Stimulated activated CD4-positive, alpha-beta T cell treated with anti-CD3 and anti-CD28 coated beads, Interleukin-15, amount 100 ng/mL, for 24 hours (primary cell): Measurements from ENCODE around the gene CFAP58.

Source experiments
- DNase-seq: peaks from one replicate; pipeline ENCODE4 v3.0.0-alpha.2; 2020

The CFAP58 gene

GRCh38 chr10:104376784-104377300 is 23.2 kb downstream of the CFAP58 start:
- no peak for DNase-seq

GRCh38 chr10:104380336-104380735 is 26.7 kb downstream of the CFAP58 start:
- DNase-seq, result no peak

DNA sequence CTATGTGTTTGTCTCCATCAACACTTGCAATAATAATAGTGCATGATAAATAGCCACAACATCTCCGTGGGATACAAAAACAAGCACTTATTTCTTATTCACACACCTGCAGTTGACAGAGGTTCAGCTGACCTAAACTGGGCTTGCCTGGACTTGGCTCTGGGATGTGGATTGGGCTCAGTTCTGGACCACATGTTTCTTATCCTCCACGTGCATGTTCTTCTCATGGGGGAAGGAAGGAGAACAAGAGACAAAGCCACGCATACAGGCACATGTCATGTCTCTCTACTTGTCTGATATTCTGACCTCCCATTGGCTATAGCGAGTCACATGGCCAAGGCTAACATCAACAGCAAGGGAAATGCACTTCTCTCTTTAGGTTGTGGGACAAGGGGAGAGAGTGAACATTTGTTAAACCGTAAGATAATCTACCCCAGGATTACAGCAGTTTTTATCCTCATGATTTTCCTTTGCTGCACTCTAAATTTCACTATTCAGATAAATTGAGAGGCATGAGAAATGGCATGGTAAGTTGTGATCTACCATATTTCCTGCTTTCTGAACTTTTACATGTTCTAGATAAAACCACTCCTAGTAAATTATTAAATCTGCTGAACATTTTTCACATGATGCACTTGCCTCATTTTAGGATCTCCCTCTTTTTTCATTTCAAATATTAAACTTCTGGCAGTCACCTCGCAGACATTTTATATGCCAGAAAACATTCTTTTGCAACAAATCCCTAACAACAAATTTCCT is 33.7 kb downstream of the CFAP58 start:
- no peak for DNase-seq

DNA sequence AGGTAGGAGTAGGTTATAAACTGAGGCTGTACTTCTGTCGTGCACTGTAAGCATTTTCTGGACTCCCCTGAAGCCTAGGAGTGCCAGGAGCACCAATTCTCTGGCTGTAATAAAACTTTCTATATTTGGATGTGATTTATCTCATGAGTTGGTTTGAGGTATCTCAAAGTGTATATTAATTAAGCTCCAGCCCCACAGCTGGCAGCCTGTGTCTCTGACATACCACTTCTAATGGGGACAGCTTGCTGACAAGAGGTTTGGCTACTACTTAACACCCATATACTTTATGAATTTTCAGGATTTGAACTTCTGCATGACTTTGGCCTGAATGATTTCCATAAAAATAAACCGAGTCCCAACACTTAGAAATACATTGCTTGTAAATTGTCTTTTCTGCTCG is 35.2 kb downstream of the CFAP58 start:
- DNase-seq, result no peak

DNA sequence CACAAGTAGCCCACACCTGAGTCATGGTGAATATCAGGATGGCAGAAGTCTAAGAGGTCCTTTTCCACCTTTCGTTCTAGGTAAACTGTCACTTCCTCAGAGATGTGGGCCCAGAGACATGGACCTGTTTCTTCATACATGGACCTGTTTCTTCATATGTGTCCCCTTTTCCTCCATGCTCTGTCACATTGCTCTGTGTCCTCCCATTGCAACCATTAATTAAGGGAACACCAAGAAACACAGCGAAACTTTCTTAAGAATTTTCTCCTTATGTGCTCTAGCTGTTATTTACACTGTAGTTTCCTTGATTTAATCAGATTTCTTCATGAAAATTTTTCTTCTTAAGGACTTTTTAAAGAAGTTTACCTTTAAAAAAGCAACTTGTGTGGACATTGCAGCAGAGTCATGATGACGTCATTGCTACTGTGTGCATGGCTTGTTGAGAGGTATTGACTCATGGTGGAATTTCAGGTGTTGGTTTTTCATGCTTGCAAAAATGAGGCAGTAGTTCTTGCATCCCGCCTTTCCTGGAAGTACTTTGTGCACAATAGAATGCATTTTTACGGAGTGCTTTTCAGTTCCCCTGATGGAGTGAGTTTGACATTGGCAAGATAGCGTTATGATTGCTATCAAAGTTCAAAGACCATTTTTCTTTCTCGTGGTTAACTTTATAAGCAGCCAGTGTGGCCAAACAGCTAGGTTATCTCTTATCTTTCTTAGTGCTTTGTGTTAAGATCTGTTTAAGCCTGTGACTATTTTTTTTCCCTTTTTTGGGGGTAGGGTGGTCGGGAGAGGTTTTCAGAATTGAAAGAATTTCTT is 37.7 kb downstream of the CFAP58 start:
- no peak for DNase-seq

DNA sequence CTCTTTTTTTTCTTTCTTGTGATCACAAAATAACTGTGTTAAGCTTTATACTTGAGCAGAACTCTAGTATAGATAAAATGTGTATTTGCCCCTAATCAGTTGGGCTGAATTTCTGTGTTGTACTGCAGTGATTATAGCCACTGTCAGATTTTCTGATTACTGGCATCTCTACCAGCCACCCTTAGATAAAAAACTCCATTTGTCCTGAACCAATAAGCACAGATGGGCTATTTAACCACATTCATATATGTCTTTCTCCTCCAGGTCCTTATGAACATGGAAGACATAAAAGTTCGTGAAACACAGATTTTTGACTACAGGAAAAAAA is 38.3 kb downstream of the CFAP58 start:
- no peak for DNase-seq

DNA sequence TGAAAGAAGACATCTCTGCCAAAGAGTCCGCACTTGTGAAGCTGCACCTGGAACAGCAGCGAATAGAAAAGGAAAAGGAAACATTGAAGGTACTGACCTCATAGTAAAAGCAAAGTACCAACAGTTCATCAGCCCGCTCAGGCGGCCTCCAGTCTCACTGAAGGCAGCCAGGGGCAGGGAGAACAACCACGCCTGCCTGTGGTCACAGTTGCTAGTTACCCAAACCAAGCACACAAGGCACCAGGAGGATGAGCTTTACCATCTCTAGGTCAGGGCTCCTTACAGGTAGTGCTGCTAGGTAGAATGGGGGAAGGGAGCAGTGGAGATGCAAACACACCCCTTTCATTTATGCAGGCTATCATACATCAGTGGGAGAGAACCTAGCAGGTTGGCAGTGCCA is 39.8 kb downstream of the CFAP58 start:
- no peak for DNase-seq

GRCh38 chr10:104396581-104396980 is 42.9 kb downstream of the CFAP58 start:
- no peak for DNase-seq

DNA sequence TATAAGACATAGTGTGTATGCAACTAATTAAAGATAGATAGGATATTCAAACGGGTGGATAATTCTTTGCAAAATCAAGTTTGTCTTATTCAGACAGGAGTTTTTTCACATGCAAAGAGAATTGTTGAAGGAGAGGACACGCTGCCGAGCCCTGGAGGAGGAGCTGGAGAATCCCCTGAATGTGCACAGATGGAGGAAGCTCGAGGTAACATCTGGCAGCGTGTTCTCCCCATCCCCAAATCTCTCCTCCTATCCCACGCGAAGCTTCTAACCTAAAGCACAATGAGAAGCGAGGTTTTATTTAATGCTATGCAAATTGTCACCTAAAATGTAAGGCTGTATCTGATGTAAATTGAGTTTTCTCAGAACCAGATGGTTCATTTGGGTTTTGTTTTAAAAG is 50.0 kb downstream of the CFAP58 start:
- no peak for DNase-seq

GRCh38 chr10:104406715-104407650 is 53.4 kb downstream of the CFAP58 start:
- DNase-seq, result no peak

- no peak for DNase-seq
Measured at GRCh38 chr10:104413528-104413927, 59.9 kb downstream of the CFAP58 start.

DNA sequence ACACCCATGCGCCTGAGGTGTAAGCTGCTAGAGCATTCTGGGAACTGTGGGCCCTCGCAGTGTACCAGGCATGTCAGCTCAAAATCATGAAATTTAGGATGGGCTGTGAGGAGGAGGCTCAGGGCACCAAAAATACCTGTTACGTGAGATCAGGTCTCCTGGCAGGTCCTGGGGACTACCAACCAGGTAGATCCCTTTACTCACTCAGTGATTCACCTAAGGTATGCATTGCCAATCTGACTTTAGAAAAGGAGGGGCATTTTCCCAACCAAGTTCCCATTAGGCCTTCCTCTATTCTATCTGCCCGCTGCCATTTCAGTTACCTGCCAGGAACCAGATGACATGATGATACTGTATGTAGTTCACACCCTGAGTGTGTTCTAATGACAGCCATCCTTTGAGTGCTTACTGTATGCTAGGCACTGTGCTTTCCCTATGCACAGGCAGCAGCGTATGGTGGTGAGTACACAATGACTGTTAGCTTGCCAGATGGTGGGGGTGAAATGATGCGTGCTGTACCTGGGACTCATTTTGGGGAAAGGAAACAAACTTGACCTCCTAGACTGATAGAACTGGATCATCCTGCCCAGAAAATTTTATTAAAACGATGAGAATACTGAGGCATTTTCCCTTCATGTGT is 62.0 kb downstream of the CFAP58 start:
- no peak for DNase-seq

- no peak for DNase-seq
Measured at GRCh38 chr10:104416851-104417250, 63.2 kb downstream of the CFAP58 start.

- no peak for DNase-seq
Measured at GRCh38 chr10:104417637-104418292, 64.1 kb downstream of the CFAP58 start.

- DNase-seq, result no peak
Measured at GRCh38 chr10:104424719-104425118, 71.1 kb downstream of the CFAP58 start.

DNA sequence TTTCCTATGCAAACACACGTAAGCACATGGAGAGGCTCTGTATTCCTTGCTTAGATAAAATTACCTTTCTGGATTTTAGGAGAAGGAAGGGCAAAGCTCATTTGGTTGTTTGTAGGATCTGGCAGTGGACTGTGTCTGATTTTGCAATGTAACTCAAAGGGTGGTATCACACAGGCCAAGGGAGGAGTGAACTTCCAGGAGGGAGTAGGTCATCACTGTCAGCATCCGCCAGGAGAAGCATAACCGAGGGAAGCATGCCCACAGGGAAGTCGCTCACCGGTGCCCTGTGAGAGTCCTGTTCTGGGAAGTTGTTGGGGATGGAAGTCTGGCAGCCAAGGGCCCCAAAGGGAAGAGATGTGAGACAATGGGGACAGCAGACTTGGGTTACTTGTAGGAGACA is 74.4 kb downstream of the CFAP58 start:
- no peak for DNase-seq

DNA sequence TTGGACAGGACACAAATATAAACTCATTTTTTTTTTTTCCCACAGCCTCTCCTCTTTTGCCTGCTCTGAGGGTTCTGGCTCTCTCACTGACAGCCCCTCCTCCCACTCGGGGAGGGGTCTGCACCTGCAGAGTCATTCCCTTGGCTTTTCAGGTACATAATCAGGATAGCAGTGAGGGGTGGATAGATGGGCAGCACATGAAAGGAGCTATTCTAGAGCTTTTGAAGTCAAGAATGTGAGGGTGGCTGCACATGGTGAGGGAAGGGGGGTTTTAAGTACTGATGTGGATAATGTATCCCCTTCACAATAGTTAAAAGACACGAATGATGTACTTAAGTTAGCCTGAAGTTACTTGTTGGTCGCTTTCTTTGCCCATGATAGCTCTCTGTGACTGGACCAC is 76.2 kb downstream of the CFAP58 start:
- no peak for DNase-seq

DNA sequence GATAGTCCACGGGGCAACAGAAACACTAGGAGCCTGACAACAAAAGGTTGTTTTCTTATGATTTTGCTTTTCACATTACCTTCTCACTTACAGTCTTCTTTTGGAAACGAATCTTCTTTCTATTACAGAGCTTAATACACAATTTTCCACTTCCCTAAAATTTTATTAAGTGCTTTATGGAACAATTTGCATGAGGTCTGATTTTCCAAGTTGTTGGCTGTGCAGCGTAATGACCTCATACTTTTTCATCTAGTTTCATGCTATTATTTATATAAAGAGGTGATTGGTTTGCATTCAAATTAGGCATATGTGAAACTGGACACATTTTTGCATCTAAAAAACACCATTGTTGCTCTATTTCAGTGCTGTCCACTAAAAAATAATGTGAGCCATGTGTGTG is 76.7 kb downstream of the CFAP58 start:
- DNase-seq, result no peak

GRCh38 chr10:104433669-104434068 is 80.0 kb downstream of the CFAP58 start:
- DNase-seq, result no peak

DNA sequence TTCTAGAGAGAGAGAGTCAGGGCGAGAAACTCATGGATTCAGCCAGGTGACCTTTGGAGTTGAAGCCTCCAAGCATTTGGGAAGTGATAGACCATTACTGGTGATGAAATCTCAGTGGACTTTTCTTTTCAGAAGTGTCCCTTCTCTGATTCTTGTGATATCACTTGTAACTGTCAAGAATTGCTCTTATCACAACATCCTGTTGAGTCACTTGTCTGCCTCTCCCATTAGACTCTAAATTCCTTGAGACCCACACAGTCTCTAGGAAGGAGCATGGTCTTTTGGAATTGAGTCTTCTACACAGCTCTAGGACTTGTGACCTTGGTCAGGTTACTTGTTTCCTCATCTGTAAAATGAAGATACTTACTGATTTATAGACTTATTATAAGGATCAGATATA is 81.0 kb downstream of the CFAP58 start:
- no peak for DNase-seq

GRCh38 chr10:104435822-104436221 is 82.2 kb downstream of the CFAP58 start:
- DNase-seq, result no peak

- DNase-seq, result no peak
Measured at GRCh38 chr10:104437226-104437625, 83.6 kb downstream of the CFAP58 start.
